Skeletal muscle satellite cell (primary cell): ENCODE results near the gene KRT34.

Experiments used
- H3K27me3 ChIP-seq: 2 replicates; pipeline ENCODE4 v1.7.0; 2013; ENCODE audit warnings: low read length; ENCODE audit not compliant: control insufficient read depth, insufficient read depth
- H3K36me3 ChIP-seq: 2 replicates; pipeline ENCODE4 v1.7.0; 2013; ENCODE audit warnings: mild to moderate bottlenecking, control low read depth, low read length; ENCODE audit not compliant: insufficient read depth
- H3K4me1 ChIP-seq: 2 replicates; pipeline ENCODE4 v1.7.0; 2013; ENCODE audit warnings: low read length; ENCODE audit not compliant: control insufficient read depth, insufficient read depth
- H3K4me2 ChIP-seq: 2 replicates; pipeline ENCODE4 v1.7.0; 2013; ENCODE audit warnings: mild to moderate bottlenecking, low read length
- H3K4me3 ChIP-seq: 2 replicates; pipeline ENCODE4 v1.7.0; 2013; ENCODE audit warnings: low read length
- H3K9ac ChIP-seq: 2 replicates; pipeline ENCODE4 v1.7.0; 2013; ENCODE audit warnings: mild to moderate bottlenecking, low read depth, low read length, moderate library complexity
- H3K9me3 ChIP-seq: replicated peaks from 2 replicates; pipeline ENCODE4 v1.7.0; 2013; ENCODE audit warnings: mild to moderate bottlenecking, control low read depth, low read length

Gene KRT34

GRCh38 chr17:41340494-41340893, 41.6 kb downstream of the KRT34 start:
- no peak overlapping the region for H3K9ac ChIP-seq
- H3K36me3 ChIP-seq, result no peaks in the 10 kb centered on the region
- H3K9me3 ChIP-seq, result no peaks in the 10 kb centered on the region
- H3K27me3 ChIP-seq, result peaks cover 4% of the 10 kb centered on the region
- H3K4me1 ChIP-seq, result no peaks in the 10 kb centered on the region
- no peak overlapping the region for H3K4me2 ChIP-seq
- no peak overlapping the region for H3K4me3 ChIP-seq

GRCh38 chr17:41339571-41340172, 42.4 kb downstream of the KRT34 start:
- Histone ChIP-seq H3K9me3 (no peaks in the 10 kb centered on the region), H3K9ac (no peak overlapping the region), H3K27me3 (peaks cover 8% of the 10 kb centered on the region), H3K36me3 (no peaks in the 10 kb centered on the region), H3K4me2 (no peak overlapping the region), H3K4me3 (no peak overlapping the region), H3K4me1 (no peaks in the 10 kb centered on the region)

- Histone ChIP-seq H3K36me3 (no peaks in the 10 kb centered on the region), H3K9me3 (no peaks in the 10 kb centered on the region), H3K4me1 (no peaks in the 10 kb centered on the region), H3K27me3 (peaks cover 8% of the 10 kb centered on the region), H3K9ac (no peak overlapping the region), H3K4me3 (no peak overlapping the region), H3K4me2 (no peak overlapping the region)
These were observed 43.1 kb downstream of the KRT34 start for GRCh38 chr17:41338961-41339485.

- Histone ChIP-seq H3K36me3 (no peaks in the 10 kb centered on the region), H3K9ac (no peak overlapping the region), H3K4me1 (no peaks in the 10 kb centered on the region), H3K27me3 (peaks cover 4% of the 10 kb centered on the region), H3K9me3 (no peaks in the 10 kb centered on the region), H3K4me3 (no peak overlapping the region), H3K4me2 (no peak overlapping the region)
These were observed 46.4 kb downstream of the KRT34 start for GRCh38 chr17:41335747-41336146.

- H3K4me3 ChIP-seq, result no peak overlapping the region
- H3K9me3 ChIP-seq, result no peaks in the 10 kb centered on the region
- no peak overlapping the region for H3K4me2 ChIP-seq
- H3K27me3 ChIP-seq, result peaks cover 4% of the 10 kb centered on the region
- H3K36me3 ChIP-seq, result no peaks in the 10 kb centered on the region
- H3K4me1 ChIP-seq, result no peaks in the 10 kb centered on the region
- no peak overlapping the region for H3K9ac ChIP-seq
These were observed 47.5 kb downstream of the KRT34 start for GRCh38 chr17:41334385-41335305.

GRCh38 chr17:41333836-41334235, 48.3 kb downstream of the KRT34 start:
- Histone ChIP-seq H3K4me2 (no peak overlapping the region), H3K4me3 (no peak overlapping the region), H3K9ac (no peak overlapping the region), H3K4me1 (no peaks in the 10 kb centered on the region), H3K27me3 (peaks cover 4% of the 10 kb centered on the region), H3K36me3 (no peaks in the 10 kb centered on the region), H3K9me3 (no peaks in the 10 kb centered on the region)

GRCh38 chr17:41333098-41333497, 49.0 kb downstream of the KRT34 start:
- Histone ChIP-seq H3K9ac (no peak overlapping the region), H3K4me3 (no peak overlapping the region), H3K9me3 (no peaks in the 10 kb centered on the region), H3K4me1 (no peaks in the 10 kb centered on the region), H3K36me3 (no peaks in the 10 kb centered on the region), H3K4me2 (no peak overlapping the region), H3K27me3 (peaks cover 4% of the 10 kb centered on the region)

- Histone ChIP-seq H3K9me3 (no peaks in the 10 kb centered on the region), H3K27me3 (peaks cover 4% of the 10 kb centered on the region), H3K4me3 (no peak overlapping the region), H3K9ac (no peak overlapping the region), H3K36me3 (no peaks in the 10 kb centered on the region), H3K4me1 (no peaks in the 10 kb centered on the region), H3K4me2 (no peak overlapping the region)
These were observed 49.9 kb downstream of the KRT34 start for GRCh38 chr17:41332239-41332638.

GRCh38 chr17:41331606-41332005, 50.5 kb downstream of the KRT34 start:
- Histone ChIP-seq H3K36me3 (no peaks in the 10 kb centered on the region), H3K4me3 (no peak overlapping the region), H3K4me2 (no peak overlapping the region), H3K9ac (no peak overlapping the region), H3K27me3 (peaks cover 4% of the 10 kb centered on the region), H3K4me1 (no peaks in the 10 kb centered on the region), H3K9me3 (no peaks in the 10 kb centered on the region)

GRCh38 chr17:41329279-41329948, 52.7 kb downstream of the KRT34 start:
- Histone ChIP-seq H3K36me3 (no peaks in the 10 kb centered on the region), H3K9me3 (no peaks in the 10 kb centered on the region), H3K4me1 (no peaks in the 10 kb centered on the region), H3K27me3 (no peaks in the 10 kb centered on the region), H3K9ac (no peak overlapping the region), H3K4me3 (no peak overlapping the region), H3K4me2 (no peak overlapping the region)

- no peak overlapping the region for H3K9ac ChIP-seq
- no peaks in the 10 kb centered on the region for H3K36me3 ChIP-seq
- H3K9me3 ChIP-seq, result no peaks in the 10 kb centered on the region
- no peaks in the 10 kb centered on the region for H3K4me1 ChIP-seq
- no peaks in the 10 kb centered on the region for H3K27me3 ChIP-seq
- H3K4me2 ChIP-seq, result no peak overlapping the region
- no peak overlapping the region for H3K4me3 ChIP-seq
These were observed 53.9 kb downstream of the KRT34 start for GRCh38 chr17:41328207-41328606.
